A673 (cell line): ENCODE results near the gene ALDH1A3. TPM values are rescaled to one million over a fixed set of nuclear protein-coding genes. Genes with fewer than 3 reads are reported as not detected.

Source experiments
- Bru-seq: library from RNA; stranded (reverse); fragments of 400-500 nt; gene quantifications from one replicate; lab custom pipeline; 2021; lab: Mats Ljungman, UMichigan
- BruChase-seq, 2 experiments: library from RNA; stranded (reverse); fragments of 400-500 nt; gene quantifications; one replicate each; lab custom pipeline; 2021; lab: Mats Ljungman, UMichigan
- BruUV-seq: library from RNA; stranded (reverse); fragments of 400-500 nt; replicated peaks from 2 replicates; lab custom pipeline; 2021; lab: Mats Ljungman, UMichigan
- CTCF ChIA-PET: fragments of 300-600 bp; sonication (Branson Sonifier 250); formaldehyde crosslinking; loops from one replicate; lab custom pipeline; 2022; ENCODE audit warnings: antibody characterized with exemption; lab: Charles Lee
- POLR2A ChIA-PET: fragments of 300-600 bp; sonication (Branson Sonifier 250); formaldehyde crosslinking; loops from one replicate; lab custom pipeline; 2022; ENCODE audit warnings: antibody characterized with exemption; ENCODE audit not compliant: low non-redundant PET; lab: Charles Lee
- DNase-seq: peaks from one replicate; pipeline ENCODE4 v3.0.0-alpha.2; 2015; ENCODE audit warnings: low spot score
- H3K27ac ChIP-seq: fragments of 200-600 bp; sonication (generic); 2 replicates; pipeline ENCODE4 v1.5.1; 2016; ENCODE audit warnings: mixed run types, low read depth, mild to moderate bottlenecking, mixed read lengths, antibody characterized with exemption, low read length; ENCODE audit not compliant: poor library complexity, severe bottlenecking
- H3K27me3 ChIP-seq: fragments of 200-600 bp; sonication (generic); replicated peaks from 2 replicates; pipeline ENCODE4 v1.6.1; 2017; ENCODE audit warnings: mixed run types, low read depth, mild to moderate bottlenecking, mixed read lengths, antibody characterized with exemption, low read length; ENCODE audit not compliant: insufficient read depth, poor library complexity
- H3K36me3 ChIP-seq: fragments of 200-600 bp; sonication (generic); 2 replicates; pipeline ENCODE4 v1.6.1; 2016; ENCODE audit warnings: mixed run types, mild to moderate bottlenecking, mixed read lengths, antibody characterized with exemption, low read length; ENCODE audit not compliant: insufficient read depth, poor library complexity, severe bottlenecking
- H3K4me1 ChIP-seq: fragments of 200-600 bp; sonication (generic); 2 replicates; pipeline ENCODE4 v1.6.1; 2017; ENCODE audit warnings: mixed run types, mild to moderate bottlenecking, mixed read lengths, antibody characterized with exemption, low read length; ENCODE audit not compliant: insufficient read depth, poor library complexity, severe bottlenecking
- H3K4me3 ChIP-seq: fragments of 200-600 bp; sonication (generic); 2 replicates; pipeline ENCODE4 v1.5.1; 2016; ENCODE audit warnings: low read depth, mixed run types, mild to moderate bottlenecking, mixed read lengths, low read length; ENCODE audit not compliant: poor library complexity, severe bottlenecking
- H3K9me3 ChIP-seq: fragments of 200-600 bp; sonication (generic); 2 replicates; pipeline ENCODE4 v1.6.1; 2016; ENCODE audit warnings: mixed run types, low read depth, mild to moderate bottlenecking, mixed read lengths, antibody characterized with exemption, low read length; ENCODE audit not compliant: poor library complexity, severe bottlenecking
- EZH2 ChIP-seq: fragments of 200-600 bp; sonication (generic); IDR thresholded peaks from 2 replicates; pipeline ENCODE4 v1.6.1; 2017; ENCODE audit warnings: borderline replicate concordance, low read depth, mild to moderate bottlenecking, mixed read lengths, antibody characterized with exemption, low read length; ENCODE audit not compliant: poor library complexity, severe bottlenecking
- intact Hi-C: fragments of 100-400 bp; cut with micrococcal nuclease; formaldehyde crosslinking; loops from one replicate; pipeline ENCODE4 v1.10.0; 2022; ENCODE audit not compliant: unreplicated experiment
- long read RNA-seq: library from polyadenylated mRNA; stranded (forward); transcript quantifications from one replicate; pipeline ENCODE4 v2.0.0, GENCODE V29; 2022
- total RNA-seq: library from RNA; stranded (reverse); gene quantifications from 2 replicates; pipeline ENCODE4 v1.2.3, GENCODE V29; 2021
- TF ChIP-seq, protein P1 (sequence below): fragments of 300-800, 200-600 bp; sonication (generic); conservative IDR thresholded peaks from 2 replicates; pipeline ENCODE4 v1.5.1; 2017; ENCODE audit warnings: low read depth, mild to moderate bottlenecking, antibody characterized with exemption, low read length, moderate library complexity, mixed read lengths

ALDH1A3 gene
- total RNA-seq (0.19 and 0.50 TPM in 2 replicates), Bru-seq, nascent RNA (percentile 13 among the genes with signal in this experiment), BruChase-seq, experiment 1, labeled RNA remaining after a 2-hour chase (percentile 15 among the genes with signal in this experiment), BruChase-seq, experiment 2, labeled RNA remaining after a 6-hour chase (percentile 11 among the genes with signal in this experiment)
- long read RNA-seq, partial matches to known transcripts = 1 of 1 reads
- long read RNA-seq, other reads (novel, unspliced or antisense) = 0 of 1 reads

DNA sequence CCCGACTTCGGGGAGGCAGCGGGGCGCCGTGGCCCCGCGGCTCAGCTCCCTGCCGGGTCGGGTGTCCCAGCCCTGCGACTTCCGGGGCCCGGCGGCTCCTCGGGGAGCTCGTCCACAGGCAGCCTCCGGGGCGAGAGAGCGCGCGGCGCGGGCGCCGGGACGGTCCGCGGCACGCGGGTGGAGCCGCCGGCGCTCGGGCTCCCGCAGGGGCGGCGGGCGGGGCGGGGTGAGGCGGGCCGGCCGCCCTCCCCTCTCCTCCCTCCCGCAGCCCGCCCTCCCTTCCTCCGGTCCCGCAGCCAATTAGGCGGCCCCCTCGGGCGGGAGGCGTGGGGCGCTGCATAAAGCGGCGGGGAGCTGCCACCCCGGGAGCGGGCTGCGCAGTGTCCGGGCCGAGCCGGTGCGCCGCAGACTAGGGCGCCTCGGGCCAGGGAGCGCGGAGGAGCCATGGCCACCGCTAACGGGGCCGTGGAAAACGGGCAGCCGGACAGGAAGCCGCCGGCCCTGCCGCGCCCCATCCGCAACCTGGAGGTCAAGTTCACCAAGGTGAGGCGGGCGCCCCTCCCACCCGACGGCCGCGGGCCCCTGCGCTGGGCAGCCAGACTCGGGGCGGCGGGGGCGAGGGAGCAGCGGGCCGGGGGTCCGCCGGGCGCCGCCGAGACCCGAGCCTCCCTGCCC is at the start of gene ALDH1A3:
TSS of gene ALDH1A3 (plus strand) at position 368 of the 675 bp plus-strand sequence. CDS start at position 445, 77 bp downstream.
- POLR2A ChIA-PET = no interaction called here

DNA sequence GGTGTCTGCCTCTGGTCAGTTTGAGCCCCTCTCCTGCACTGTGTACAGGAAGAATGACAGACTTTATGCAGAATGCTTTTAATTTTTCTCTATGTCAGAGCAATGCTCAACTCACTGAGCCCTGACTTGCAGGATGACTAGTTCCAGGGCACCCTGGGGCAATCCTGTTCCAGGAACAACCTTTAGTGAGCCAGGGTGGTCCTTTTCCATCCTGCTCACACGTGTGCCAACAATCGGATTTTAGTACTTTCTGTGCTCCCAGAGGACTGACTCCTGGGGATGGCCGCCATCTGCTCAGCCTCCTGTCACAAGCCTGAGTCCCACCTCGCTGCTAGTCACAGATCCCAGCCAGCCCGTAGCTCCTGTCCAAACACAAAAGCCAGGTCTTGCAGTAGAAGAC is 48.2 kb upstream of the ALDH1A3 start:
- no peaks in the 10 kb centered on the region for H3K36me3 ChIP-seq
- H3K9me3 ChIP-seq = no peaks in the 10 kb centered on the region
- DNase-seq = no peak
- TF ChIP-seq, protein P1, sequence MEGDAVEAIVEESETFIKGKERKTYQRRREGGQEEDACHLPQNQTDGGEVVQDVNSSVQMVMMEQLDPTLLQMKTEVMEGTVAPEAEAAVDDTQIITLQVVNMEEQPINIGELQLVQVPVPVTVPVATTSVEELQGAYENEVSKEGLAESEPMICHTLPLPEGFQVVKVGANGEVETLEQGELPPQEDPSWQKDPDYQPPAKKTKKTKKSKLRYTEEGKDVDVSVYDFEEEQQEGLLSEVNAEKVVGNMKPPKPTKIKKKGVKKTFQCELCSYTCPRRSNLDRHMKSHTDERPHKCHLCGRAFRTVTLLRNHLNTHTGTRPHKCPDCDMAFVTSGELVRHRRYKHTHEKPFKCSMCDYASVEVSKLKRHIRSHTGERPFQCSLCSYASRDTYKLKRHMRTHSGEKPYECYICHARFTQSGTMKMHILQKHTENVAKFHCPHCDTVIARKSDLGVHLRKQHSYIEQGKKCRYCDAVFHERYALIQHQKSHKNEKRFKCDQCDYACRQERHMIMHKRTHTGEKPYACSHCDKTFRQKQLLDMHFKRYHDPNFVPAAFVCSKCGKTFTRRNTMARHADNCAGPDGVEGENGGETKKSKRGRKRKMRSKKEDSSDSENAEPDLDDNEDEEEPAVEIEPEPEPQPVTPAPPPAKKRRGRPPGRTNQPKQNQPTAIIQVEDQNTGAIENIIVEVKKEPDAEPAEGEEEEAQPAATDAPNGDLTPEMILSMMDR = no peak
- no peak for TF ChIP-seq EZH2
- H3K4me1 ChIP-seq = no peaks in the 10 kb centered on the region
- H3K4me3 ChIP-seq = no peak overlapping the region
- BruUV-seq = no TSS peak
- intact Hi-C loops = no loop called here
- ChIA-PET POLR2A (no interaction called here), CTCF (no interaction called here)
- H3K27ac ChIP-seq = no peak overlapping the region
- no peaks in the 10 kb centered on the region for H3K27me3 ChIP-seq

More for the DNA sequence above, at the start of gene ALDH1A3:
- CTCF ChIA-PET = interaction anchor here (0.7 kb wide), 1 partner anchor 24 kb away, joined by 4 read pairs; no protein-coding TSS in a partner anchor
- no peak for DNase-seq
- Histone ChIP-seq H3K4me3 (peak within 1 kb of the TSS; percentile 38), H3K9me3 (no peaks in the 10 kb centered on the region), H3K27me3 (peaks cover 47% of the 10 kb centered on the region), H3K36me3 (no peaks in the 10 kb centered on the region), H3K27ac (no peak within 1 kb of the TSS), H3K4me1 (no peaks in the 10 kb centered on the region)
- TF ChIP-seq, protein P1 = no peak
- TF ChIP-seq EZH2 = no peak
- BruUV-seq = no TSS peak
- intact Hi-C loops = no loop called here

DNA sequence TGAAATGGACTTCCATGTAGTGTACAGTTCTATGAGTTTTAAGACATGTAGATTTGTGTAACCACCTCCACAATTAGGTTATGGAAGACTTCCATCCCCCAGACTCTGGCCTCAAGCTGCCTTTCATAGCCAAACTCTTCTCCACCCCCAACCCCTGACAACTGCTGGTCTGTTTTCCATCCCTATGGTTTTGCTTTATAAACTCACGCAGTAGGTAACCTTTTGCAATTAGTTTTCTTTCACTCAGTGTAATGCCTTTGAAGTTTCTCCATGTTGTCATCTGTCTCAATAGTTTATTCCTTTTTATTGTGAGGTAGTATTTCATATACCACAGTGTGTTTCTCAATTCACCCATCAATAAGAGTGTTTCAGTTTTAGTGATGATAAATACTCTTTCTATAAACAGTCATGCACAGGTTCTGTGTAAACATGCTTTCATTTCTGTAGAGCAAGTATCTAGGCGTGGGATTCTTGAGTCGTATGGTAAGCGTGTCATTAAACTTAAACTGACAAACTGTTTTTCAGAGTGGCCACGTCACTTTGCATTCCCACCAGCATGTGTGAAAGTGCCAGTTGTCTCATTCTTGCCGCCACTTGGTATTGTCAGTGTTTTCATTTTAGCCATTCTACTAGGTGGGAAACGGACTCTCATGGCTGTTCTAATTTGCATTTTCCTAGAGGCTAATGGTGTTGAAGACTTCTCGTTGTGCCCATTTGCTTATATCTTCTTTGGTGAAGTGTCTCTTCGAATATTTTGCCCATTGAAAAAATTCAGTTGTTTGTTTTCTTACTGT is 47.3 kb upstream of the ALDH1A3 start:
- no peaks in the 10 kb centered on the region for H3K36me3 ChIP-seq
- no peaks in the 10 kb centered on the region for H3K4me1 ChIP-seq
- no peak for TF ChIP-seq EZH2
- TF ChIP-seq, protein P1 = no peak
- H3K9me3 ChIP-seq = no peaks in the 10 kb centered on the region
- intact Hi-C loops = no loop called here
- no peaks in the 10 kb centered on the region for H3K27me3 ChIP-seq
- no peak overlapping the region for H3K27ac ChIP-seq
- ChIA-PET CTCF (no interaction called here), POLR2A (no interaction called here)
- no peak overlapping the region for H3K4me3 ChIP-seq
- DNase-seq = no peak
- no TSS peak for BruUV-seq
